ENCODE results near the gene NME7.
"Not testable (repeated sequence)": the region's sequence is repeated elsewhere in the genome, so short reads cannot be mapped to it uniquely, and the experiment has no call there.

NME7 gene

GRCh38 chr1:169214598-169214997 is 153.0 kb downstream of the NME7 start:
- no peak for DNase-seq

DNA sequence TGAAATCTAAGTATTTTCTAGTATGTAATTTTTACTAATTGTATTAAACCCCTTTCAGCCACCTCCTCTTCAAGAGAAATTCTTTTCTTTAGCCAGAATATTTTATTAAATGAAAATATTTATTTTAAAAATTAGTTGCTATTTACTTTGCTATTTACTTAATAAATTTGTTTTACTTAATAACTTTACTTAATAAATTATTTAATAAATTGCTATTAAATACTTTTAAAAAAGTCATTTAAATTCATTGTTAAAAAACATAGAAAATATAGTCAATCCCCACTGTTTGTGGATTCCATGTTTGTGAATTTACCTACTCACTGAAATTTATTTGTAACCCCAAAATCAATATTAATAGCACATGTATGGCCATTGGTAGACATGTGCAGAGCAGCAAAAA is 155.5 kb downstream of the NME7 start:
- DNase-seq: no peak

GRCh38 chr1:169207797-169208520 is 159.6 kb downstream of the NME7 start:
- no peak for DNase-seq

- DNase-seq: no peak
These were observed 163.4 kb downstream of the NME7 start for GRCh38 chr1:169204157-169204556.

- no peak for DNase-seq
These were observed 164.6 kb downstream of the NME7 start for GRCh38 chr1:169202791-169203665.

- DNase-seq: no peak
These were observed 166.4 kb downstream of the NME7 start for GRCh38 chr1:169201084-169201619.

- no peak for DNase-seq
These were observed 167.3 kb downstream of the NME7 start for GRCh38 chr1:169200319-169200718.

DNA sequence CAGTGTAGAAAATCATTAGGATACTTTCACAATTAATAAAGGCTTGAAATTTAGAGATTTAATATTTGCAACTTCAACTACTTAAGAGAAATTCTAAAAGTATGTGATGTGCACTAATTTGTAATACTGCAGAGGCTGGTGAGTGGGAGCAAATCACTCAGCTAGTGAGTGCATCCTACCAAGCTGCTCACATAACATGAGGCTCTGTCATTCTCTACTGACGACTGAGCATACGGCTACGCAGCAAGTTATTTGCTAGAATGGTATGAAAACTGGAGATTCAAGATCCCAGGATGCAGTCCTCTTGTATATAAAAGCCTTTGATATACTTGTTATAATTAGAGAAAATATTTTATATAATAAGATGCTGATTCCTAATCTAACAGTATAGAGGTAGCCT is 171.0 kb downstream of the NME7 start:
- no peak for DNase-seq

GRCh38 chr1:169196161-169196560 is 171.4 kb downstream of the NME7 start:
- no peak for DNase-seq

GRCh38 chr1:169193191-169193850 is 174.3 kb downstream of the NME7 start:
- no peak for DNase-seq

GRCh38 chr1:169186106-169186505 is 181.5 kb downstream of the NME7 start:
- no peak for DNase-seq

- DNase-seq: no peak
These were observed 182.8 kb downstream of the NME7 start for GRCh38 chr1:169184812-169185211.

DNA sequence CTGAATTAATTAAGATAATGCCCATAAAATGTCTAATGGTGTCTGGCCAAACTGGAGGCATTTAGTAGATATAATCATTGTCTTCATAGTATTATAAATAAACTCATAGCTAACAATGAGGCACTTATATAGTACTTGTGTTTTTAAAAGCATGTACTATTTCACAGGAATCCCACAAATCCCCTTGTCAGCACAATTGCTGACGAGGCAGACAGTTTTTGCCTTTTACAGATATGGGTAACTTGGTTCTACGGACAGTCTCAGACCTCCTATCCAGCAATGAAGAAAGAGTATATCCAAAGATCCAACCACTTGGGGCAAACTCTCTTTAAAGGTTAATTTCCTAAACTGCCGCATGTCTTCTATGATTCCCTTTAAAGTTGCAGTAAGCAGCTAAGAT is 187.4 kb downstream of the NME7 start:
- DNase-seq: no peak

DNA sequence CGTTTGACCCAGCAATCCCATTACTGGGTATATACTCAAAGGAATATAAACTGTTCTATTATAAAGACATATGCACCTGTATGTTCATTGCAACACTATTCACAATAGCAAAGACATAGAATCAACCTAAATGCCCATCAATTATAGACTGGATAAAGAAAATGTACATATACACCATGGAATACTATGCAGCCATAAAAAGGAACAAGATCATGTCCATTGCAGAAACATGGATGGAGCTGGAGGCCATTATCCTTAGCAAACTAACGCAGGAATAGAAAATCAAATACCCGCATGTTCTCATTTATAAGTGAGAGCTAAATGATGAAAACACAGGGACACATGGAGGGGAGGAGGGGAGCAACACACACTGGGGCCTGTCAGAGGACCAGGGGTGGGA is 188.2 kb downstream of the NME7 start:
- DNase-seq: not testable (repeated sequence)

- no peak for DNase-seq
These were observed 192.1 kb downstream of the NME7 start for GRCh38 chr1:169175461-169175860.

- no peak for DNase-seq
These were observed 204.5 kb downstream of the NME7 start for GRCh38 chr1:169163059-169163458.

DNA sequence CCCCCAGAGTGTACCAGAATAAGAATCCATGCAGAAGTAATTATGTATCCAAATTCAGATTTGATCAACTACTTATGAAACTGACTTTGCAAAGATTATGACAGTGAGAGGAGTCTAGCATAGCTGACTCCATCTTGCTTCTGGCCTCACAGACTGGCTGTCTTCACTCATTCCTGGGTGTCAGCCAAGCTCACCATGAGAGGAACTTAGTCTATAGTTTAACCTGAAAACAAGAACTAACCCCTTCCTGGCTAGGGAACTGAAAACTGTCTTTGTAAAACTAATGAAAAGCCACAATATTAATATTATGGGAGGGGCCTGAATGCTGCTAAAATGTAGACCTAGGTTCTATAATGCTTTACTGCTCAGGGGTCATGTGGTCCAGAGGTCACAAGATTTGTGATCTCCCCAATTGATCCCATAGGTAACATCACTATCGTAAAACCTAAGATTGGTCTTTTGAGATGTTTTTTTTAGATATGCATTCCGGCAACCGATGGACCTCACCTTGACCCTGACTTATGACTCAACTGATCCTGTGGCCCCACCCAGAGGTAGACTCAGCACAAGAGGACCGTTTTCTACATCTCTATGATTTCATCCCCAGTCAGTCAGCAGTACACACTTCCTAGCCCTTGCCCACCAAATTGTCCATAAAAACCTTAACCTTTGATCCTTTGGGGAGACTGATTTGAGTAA is 206.0 kb downstream of the NME7 start:
- no peak for DNase-seq

DNA sequence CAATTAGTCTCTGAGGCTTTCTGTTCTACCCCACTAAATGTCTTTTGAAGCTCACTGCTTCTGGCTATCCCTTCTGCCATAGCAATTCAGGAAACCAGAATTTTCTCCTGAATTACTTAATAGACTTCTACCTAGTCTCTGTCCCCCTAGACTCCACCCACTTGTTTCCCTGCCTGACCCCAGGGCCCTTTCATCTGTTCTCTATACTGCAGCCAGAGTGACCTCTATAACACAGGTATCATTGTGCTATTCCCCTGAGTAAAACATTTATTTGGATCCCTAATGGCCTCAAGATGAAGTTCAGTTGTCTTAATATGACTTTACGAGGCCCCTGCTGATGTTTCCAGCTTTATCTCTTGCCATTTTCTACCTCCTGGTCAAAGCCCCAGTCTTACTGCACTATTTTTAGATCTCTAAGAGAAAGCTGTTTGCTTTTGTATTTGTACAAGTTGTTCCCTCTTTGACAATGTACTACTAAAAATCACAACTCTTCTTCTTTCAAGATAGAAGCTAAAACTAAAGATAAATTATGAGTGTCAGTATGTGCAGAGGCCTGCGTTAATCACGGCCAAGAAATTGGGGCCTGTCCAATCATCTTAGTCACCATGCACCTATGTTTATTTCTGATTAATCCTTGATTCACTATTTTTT is 206.6 kb downstream of the NME7 start:
- no peak for DNase-seq

GRCh38 chr1:169156580-169156979 is 211.0 kb downstream of the NME7 start:
- DNase-seq: no peak

DNA sequence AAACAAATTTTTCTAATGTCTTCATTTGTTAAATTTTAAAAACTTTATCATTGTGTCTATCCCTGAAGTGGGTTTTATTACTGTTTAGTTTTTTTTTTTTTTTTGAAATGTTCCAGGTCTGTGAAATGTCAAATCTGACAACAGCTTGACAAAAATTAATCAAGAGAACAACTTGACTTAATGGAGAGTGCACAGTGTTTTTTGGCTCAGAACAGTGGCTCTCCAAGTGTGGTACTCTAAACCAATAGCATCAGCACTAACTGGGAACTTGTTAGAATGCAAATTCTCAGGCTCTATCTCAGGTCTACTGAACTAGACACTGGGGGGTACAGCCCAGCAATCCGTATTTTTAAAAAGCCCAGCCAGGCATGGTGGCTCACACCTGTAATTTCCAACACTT is 211.9 kb downstream of the NME7 start:
- no peak for DNase-seq

GRCh38 chr1:169151338-169151837 is 216.2 kb downstream of the NME7 start:
- no peak for DNase-seq

Measured in effector CD8-positive, alpha-beta T cell (primary cell).